WTC11 (cell line): ENCODE measurements around the gene KLF7.

Source experiments
- IRF2 ChIP-seq: sonication (generic); formaldehyde crosslinking; IDR thresholded peaks from 2 replicates; pipeline ENCODE4 v1.8.0; 2022; ENCODE audit warnings: low read depth, missing genetic modification reagents, borderline replicate concordance
- SOX15 ChIP-seq: fragments of 250-450 bp; sonication (Bioruptor Pico); IDR thresholded peaks from 2 replicates; pipeline ENCODE4 v1.9.0; 2021; ENCODE audit warnings: mild to moderate bottlenecking
- TCF7 ChIP-seq: sonication (generic); formaldehyde crosslinking; IDR thresholded peaks from 2 replicates; pipeline ENCODE4 v1.8.0; 2022; ENCODE audit warnings: mild to moderate bottlenecking, low read depth, missing genetic modification reagents, moderate library complexity
- TEAD4 ChIP-seq: sonication (generic); formaldehyde crosslinking; IDR thresholded peaks from 2 replicates; pipeline ENCODE4 v1.8.0; 2022; ENCODE audit warnings: mild to moderate bottlenecking, missing genetic modification reagents
- ZNF121 ChIP-seq: sonication (generic); formaldehyde crosslinking; IDR thresholded peaks from 2 replicates; pipeline ENCODE4 v1.8.0; 2023; ENCODE audit warnings: missing genetic modification reagents
- ZNF263 ChIP-seq: sonication (generic); formaldehyde crosslinking; IDR thresholded peaks from 2 replicates; pipeline ENCODE4 v1.8.1; 2022; ENCODE audit warnings: low read depth, mild to moderate bottlenecking, moderate library complexity, missing genetic modification reagents
- TF ChIP-seq, protein P1 (sequence below): fragments of 200-600 bp; IDR thresholded peaks from 2 replicates; pipeline ENCODE4 v1.8.0; 2022; ENCODE audit warnings: antibody characterized with exemption
- TF ChIP-seq, protein P2 (sequence below): sonication (generic); formaldehyde crosslinking; conservative IDR thresholded peaks from 2 replicates; pipeline ENCODE4 v1.8.1; 2022; ENCODE audit warnings: mild to moderate bottlenecking, missing genetic modification reagents
- TF ChIP-seq, protein P3 (sequence below): sonication (generic); formaldehyde crosslinking; IDR thresholded peaks from 2 replicates; pipeline ENCODE4 v1.8.0; 2022; ENCODE audit warnings: mild to moderate bottlenecking, missing genetic modification reagents
- TF ChIP-seq, protein P4 (sequence below): sonication (generic); formaldehyde crosslinking; IDR thresholded peaks from 2 replicates; pipeline ENCODE4 v1.8.0; 2023; ENCODE audit warnings: missing genetic modification reagents

DNA sequence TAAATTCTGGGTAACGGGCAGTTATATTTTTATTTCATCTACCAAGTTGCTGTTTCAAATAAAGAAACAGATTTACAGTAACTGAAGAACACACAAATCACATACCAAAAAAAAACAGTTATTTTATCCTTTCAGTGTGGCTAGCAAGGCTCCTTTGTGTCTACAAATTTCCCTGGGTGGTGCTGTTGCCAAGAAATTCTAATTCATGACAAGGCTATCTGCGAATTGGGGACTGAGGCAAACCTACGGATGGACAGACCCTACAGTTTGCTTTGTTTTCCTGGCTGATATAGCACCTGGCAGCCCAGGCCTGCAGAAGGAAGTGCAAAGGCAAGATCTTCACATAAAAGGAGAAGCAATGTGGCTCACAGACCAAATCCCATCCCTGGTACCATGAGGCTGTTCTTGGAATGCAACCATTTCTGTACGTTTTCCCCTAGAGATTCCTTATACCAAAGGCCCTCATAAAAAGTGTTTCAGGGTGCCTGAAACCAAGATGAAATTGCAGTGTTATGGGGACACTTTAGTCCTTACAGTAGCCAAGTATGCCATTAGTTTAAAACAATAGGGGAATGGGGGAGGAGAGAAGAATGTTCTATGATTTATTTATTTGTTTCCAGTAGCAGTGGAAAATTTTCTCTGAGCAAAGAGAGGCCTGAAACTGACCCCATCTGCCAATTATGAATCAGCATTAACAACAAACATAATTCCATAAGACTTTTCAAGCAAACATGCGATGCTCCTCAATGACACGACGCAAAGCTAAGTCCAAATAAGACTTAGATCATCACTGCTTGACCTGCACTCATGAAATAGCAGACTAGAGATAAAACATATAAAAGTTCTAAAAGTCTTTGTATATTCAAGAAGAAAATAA, 4.3 kb downstream of the KLF7 start:
- no peak for TF ChIP-seq IRF2
- TF ChIP-seq, protein P1, sequence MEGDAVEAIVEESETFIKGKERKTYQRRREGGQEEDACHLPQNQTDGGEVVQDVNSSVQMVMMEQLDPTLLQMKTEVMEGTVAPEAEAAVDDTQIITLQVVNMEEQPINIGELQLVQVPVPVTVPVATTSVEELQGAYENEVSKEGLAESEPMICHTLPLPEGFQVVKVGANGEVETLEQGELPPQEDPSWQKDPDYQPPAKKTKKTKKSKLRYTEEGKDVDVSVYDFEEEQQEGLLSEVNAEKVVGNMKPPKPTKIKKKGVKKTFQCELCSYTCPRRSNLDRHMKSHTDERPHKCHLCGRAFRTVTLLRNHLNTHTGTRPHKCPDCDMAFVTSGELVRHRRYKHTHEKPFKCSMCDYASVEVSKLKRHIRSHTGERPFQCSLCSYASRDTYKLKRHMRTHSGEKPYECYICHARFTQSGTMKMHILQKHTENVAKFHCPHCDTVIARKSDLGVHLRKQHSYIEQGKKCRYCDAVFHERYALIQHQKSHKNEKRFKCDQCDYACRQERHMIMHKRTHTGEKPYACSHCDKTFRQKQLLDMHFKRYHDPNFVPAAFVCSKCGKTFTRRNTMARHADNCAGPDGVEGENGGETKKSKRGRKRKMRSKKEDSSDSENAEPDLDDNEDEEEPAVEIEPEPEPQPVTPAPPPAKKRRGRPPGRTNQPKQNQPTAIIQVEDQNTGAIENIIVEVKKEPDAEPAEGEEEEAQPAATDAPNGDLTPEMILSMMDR, result no peak
- no peak for TF ChIP-seq ZNF263
- TF ChIP-seq, protein P2, sequence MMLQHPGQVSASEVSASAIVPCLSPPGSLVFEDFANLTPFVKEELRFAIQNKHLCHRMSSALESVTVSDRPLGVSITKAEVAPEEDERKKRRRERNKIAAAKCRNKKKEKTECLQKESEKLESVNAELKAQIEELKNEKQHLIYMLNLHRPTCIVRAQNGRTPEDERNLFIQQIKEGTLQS (CRISPR knock-in tag), result no peak
- TF ChIP-seq, protein P3, sequence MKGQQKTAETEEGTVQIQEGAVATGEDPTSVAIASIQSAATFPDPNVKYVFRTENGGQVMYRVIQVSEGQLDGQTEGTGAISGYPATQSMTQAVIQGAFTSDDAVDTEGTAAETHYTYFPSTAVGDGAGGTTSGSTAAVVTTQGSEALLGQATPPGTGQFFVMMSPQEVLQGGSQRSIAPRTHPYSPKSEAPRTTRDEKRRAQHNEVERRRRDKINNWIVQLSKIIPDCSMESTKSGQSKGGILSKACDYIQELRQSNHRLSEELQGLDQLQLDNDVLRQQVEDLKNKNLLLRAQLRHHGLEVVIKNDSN (CRISPR knock-in tag), result no peak
- no peak for TF ChIP-seq TEAD4 (CRISPR knock-in tag)
- no peak for TF ChIP-seq SOX15 (CRISPR knock-in tag)
- TF ChIP-seq TCF7 (CRISPR knock-in tag), result no peak
- TF ChIP-seq ZNF121 (CRISPR knock-in tag), result no peak
- TF ChIP-seq, protein P4, sequence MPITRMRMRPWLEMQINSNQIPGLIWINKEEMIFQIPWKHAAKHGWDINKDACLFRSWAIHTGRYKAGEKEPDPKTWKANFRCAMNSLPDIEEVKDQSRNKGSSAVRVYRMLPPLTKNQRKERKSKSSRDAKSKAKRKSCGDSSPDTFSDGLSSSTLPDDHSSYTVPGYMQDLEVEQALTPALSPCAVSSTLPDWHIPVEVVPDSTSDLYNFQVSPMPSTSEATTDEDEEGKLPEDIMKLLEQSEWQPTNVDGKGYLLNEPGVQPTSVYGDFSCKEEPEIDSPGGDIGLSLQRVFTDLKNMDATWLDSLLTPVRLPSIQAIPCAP (CRISPR knock-in tag), result no peak
